ENCODE measurements around the gene TMTC1. TPM values are rescaled to one million over a fixed set of nuclear protein-coding genes. Genes with fewer than 3 reads are reported as not detected.

The TMTC1 gene
- total RNA-seq, 1 experiment from 2014 or later, result 0.17 TPM

DNA sequence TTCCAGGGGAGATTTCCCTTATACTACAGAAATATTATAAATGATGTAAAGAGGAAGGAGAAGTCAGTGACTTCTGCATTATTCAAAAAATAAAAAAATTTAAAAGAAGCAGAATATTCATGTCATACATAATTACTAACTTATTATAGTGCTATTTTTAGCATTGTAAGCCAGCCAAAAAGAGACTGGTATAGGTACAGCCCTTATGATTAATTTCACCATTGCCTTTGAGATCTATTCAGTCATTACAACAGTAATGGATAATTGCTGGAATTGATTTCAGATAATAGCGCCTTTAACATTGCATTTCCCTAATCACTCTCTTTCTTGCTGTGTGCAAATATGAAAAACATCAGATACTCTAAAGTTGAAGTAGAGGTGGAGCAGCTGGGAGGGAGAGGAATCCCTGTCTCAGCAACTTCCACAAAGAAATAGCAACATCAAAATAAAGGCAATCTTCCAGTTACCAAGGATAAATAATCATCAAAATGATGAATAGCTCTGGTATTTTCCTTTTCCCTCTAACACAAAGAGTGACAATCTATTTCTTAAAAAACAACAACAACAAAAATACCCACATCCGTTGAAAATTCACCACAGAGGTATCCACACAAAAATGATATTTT, 214.5 kb downstream of the TMTC1 start:
- H3K4me1 Mint-ChIP-seq (ENCODE audit: low read depth, unreplicated experiment), result no peaks in the 10 kb centered on the region
- TF ChIP-seq, protein P1, sequence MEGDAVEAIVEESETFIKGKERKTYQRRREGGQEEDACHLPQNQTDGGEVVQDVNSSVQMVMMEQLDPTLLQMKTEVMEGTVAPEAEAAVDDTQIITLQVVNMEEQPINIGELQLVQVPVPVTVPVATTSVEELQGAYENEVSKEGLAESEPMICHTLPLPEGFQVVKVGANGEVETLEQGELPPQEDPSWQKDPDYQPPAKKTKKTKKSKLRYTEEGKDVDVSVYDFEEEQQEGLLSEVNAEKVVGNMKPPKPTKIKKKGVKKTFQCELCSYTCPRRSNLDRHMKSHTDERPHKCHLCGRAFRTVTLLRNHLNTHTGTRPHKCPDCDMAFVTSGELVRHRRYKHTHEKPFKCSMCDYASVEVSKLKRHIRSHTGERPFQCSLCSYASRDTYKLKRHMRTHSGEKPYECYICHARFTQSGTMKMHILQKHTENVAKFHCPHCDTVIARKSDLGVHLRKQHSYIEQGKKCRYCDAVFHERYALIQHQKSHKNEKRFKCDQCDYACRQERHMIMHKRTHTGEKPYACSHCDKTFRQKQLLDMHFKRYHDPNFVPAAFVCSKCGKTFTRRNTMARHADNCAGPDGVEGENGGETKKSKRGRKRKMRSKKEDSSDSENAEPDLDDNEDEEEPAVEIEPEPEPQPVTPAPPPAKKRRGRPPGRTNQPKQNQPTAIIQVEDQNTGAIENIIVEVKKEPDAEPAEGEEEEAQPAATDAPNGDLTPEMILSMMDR (IDR thresholded peaks at IDR 0.05; ENCODE audit: unreplicated experiment), result no peak
- no peak overlapping the region for H3K4me3 Mint-ChIP-seq (ENCODE audit: low read depth, unreplicated experiment)
- no peaks in the 10 kb centered on the region for H3K36me3 Mint-ChIP-seq (ENCODE audit: insufficient read depth, unreplicated experiment)
- no peak overlapping the region for H3K27ac Mint-ChIP-seq (ENCODE audit: unreplicated experiment)
- no TSS peak for BruUV-seq (replicated peaks)
- CTCF ChIA-PET, result no interaction called here
- H3K27me3 Mint-ChIP-seq (ENCODE audit: unreplicated experiment), result peaks cover 42% of the 10 kb centered on the region
- H3K9me3 Mint-ChIP-seq (ENCODE audit: low read depth, unreplicated experiment), result no peaks in the 10 kb centered on the region
- DNase-seq, result no peak
- intact Hi-C loops (cut with micrococcal nuclease; ENCODE audit: unreplicated experiment), result no loop called here

DNA sequence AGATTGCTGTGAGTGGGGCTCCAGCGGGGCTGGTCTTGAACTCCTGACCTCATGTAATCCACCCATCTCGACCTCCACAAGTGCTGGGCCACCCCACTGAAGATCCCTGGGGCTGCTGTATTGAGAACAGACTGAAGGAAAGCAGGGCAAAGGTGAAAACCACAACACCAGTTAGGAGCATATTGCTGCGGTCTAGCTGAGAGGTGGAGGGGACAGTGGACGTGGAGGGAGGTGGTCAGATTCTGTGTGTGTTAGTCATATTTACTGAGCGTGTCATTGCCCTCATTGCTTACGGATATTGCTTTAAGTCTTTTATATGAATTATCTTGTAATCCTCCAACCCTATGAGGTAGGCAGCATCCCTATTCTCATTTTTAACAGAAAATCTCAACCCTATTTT, 217.3 kb downstream of the TMTC1 start:
- no TSS peak for BruUV-seq (replicated peaks)

DNA sequence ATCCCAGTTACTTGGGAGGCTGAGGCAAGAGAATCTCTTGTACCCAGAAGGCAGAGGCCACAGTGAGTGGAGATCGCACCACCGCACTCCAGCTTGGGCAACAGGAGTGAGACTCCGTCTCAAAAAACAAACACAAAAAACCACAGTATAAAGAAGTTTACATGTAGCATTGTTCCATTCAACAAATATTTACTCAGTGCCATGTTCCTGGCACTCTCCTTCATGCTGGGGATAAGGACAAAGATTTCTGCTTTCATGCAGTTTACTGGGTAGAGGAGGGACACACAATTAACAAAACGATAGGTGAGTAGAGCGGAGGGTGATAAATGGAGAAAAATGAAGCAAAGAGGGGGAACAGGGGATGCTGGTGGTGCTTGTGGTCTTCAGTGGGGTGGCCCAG, 218.0 kb downstream of the TMTC1 start:
- peaks cover 42% of the 10 kb centered on the region for H3K27me3 Mint-ChIP-seq (ENCODE audit: unreplicated experiment)
- no peaks in the 10 kb centered on the region for H3K9me3 Mint-ChIP-seq (ENCODE audit: low read depth, unreplicated experiment)
- intact Hi-C loops (cut with micrococcal nuclease; ENCODE audit: unreplicated experiment), result no loop called here
- CTCF ChIA-PET, result no interaction called here
- no peak for DNase-seq
- H3K36me3 Mint-ChIP-seq (ENCODE audit: insufficient read depth, unreplicated experiment), result no peaks in the 10 kb centered on the region
- no TSS peak for BruUV-seq (replicated peaks)
- no peaks in the 10 kb centered on the region for H3K4me1 Mint-ChIP-seq (ENCODE audit: low read depth, unreplicated experiment)
- H3K27ac Mint-ChIP-seq (ENCODE audit: unreplicated experiment), result no peak overlapping the region
- no peak overlapping the region for H3K4me3 Mint-ChIP-seq (ENCODE audit: low read depth, unreplicated experiment)
- TF ChIP-seq, protein P1 (IDR thresholded peaks at IDR 0.05; ENCODE audit: unreplicated experiment), result no peak

More for the DNA sequence above, 217.3 kb downstream of the TMTC1 start:
- intact Hi-C loops (cut with micrococcal nuclease; ENCODE audit: unreplicated experiment), result no loop called here
- Mint-ChIP-seq H3K4me1 (ENCODE audit: low read depth, unreplicated experiment) (no peaks in the 10 kb centered on the region), H3K27me3 (ENCODE audit: unreplicated experiment) (peaks cover 42% of the 10 kb centered on the region), H3K36me3 (ENCODE audit: insufficient read depth, unreplicated experiment) (no peaks in the 10 kb centered on the region), H3K9me3 (ENCODE audit: low read depth, unreplicated experiment) (no peaks in the 10 kb centered on the region), H3K27ac (ENCODE audit: unreplicated experiment) (no peak overlapping the region), H3K4me3 (ENCODE audit: low read depth, unreplicated experiment) (no peak overlapping the region)
- CTCF ChIA-PET, result no interaction called here
- DNase-seq, result no peak
- TF ChIP-seq, protein P1 (IDR thresholded peaks at IDR 0.05; ENCODE audit: unreplicated experiment), result no peak

DNA sequence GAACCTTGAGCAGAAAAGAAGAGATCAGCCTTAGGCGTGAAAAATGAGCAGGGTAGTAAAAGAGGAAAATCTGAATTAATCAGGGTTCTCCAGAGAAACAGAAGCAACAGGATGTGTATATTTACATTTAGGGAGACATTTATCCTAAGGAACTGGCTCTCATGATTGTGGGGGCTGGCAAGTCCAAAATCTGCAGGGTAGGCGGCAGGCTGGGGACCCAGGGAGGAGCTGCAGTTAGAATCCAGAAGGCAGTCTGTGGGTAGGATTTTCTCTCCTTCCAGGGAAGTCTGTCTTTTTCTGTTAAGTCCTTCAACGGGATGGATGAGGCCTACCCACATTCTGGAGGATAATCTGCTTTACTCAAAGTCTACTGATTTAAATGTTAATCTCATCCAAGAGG, 218.8 kb downstream of the TMTC1 start:
- Mint-ChIP-seq H3K4me3 (ENCODE audit: low read depth, unreplicated experiment) (no peak overlapping the region), H3K9me3 (ENCODE audit: low read depth, unreplicated experiment) (no peaks in the 10 kb centered on the region), H3K36me3 (ENCODE audit: insufficient read depth, unreplicated experiment) (no peaks in the 10 kb centered on the region), H3K27ac (ENCODE audit: unreplicated experiment) (no peak overlapping the region), H3K4me1 (ENCODE audit: low read depth, unreplicated experiment) (no peaks in the 10 kb centered on the region), H3K27me3 (ENCODE audit: unreplicated experiment) (peaks cover 42% of the 10 kb centered on the region)
- CTCF ChIA-PET, result no interaction called here
- BruUV-seq (replicated peaks), result no TSS peak
- intact Hi-C loops (cut with micrococcal nuclease; ENCODE audit: unreplicated experiment), result no loop called here
- TF ChIP-seq, protein P1 (IDR thresholded peaks at IDR 0.05; ENCODE audit: unreplicated experiment), result no peak
- DNase-seq, result no peak

Data from Calu3 (cell line).